HG02938 (cell line): ENCODE results near the gene ADGRV1.
"Not testable (repeated sequence)": the region's sequence is repeated elsewhere in the genome, so short reads cannot be mapped to it uniquely, and the experiment has no call there.

Experiments used
- ATAC-seq: cut with Tn5 transposase; IDR thresholded peaks from one replicate; pipeline ENCODE4 v1.9.1; 2021; ENCODE audit warnings: mild to moderate bottlenecking, moderate library complexity; ENCODE audit not compliant: unreplicated experiment

Gene ADGRV1

DNA sequence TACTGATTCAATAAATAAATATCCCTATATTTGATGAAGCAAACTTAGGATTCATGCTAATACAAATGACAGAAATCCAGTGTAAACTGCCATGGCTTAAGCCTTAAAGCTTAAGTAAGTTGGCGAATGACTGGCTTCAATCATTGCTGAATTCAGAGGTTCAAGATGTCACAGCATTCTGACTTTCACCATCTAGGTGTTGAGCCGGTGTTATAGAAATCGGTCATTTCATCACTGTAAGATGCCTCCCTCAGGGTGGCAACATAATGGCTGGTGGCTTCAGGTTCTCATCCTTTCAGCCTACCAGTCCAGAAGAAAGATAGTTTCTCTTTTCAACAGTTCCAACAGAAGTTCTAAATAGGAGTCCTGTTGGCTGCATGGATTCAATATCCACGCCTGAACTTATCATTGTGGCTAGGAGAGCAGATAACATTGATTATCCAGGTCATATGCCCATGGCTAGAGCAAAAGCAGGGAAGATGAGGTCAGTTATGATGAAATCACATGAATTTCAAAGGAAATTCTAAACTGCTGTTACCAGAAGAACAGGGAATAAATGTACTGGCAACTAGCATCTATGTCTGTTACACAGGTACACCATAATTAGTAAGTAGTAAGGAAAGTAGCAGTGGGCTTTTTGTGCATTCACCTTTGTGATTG, 460.2 kb downstream of the ADGRV1 start:
- ATAC-seq = no peak

DNA sequence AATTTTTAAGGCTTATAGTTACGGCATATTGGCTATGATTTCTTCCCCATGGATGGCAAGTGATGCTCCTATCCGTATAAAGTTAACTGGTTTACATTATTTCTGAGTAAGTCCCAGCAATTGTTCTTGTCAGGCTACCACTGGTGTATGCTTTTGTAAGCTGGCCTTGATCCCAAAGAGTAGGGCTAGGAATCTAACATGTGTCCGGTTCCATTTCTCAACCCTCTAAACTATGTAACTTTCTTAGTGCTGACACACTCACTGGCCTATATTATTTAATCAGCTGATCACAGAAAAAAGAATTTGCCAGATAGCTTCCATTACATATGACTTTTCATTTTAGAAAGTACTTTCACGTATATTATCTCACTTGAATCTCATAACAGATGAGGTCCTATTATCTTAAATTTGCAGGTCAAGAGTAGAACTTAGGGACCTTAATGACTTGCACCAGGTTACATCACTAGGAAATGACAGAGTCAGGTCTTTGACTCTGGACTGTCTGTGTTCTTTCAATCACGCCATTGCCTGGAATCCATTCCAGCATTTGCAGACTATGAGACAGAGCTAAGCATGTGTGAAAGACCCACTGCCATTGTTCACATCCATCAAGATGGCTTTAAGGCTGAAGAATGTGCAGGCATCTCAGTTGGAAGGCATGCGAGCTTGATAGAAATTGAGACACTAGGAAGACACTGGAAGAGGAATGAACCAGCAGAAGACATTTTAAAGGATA, 461.6 kb downstream of the ADGRV1 start:
- no peak for ATAC-seq

DNA sequence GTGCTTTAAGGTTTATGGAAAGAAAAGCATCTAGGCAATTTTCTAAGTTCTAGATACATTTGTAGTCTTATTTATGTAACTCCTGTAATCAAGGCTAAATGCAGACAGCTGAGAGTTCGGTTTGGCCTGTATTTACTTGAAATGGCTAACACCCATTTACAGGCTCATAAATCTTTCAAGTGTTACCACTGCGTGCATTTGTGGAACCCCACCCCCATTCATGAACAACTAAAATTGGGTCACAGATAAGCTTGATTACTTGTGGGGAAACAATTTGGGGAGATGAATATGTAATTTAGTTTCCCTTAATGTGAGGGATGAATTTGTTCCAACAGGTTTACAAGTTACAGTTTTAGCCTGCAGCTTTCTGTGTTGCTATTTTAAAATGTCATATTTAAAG, 463.9 kb downstream of the ADGRV1 start:
- no peak for ATAC-seq

DNA sequence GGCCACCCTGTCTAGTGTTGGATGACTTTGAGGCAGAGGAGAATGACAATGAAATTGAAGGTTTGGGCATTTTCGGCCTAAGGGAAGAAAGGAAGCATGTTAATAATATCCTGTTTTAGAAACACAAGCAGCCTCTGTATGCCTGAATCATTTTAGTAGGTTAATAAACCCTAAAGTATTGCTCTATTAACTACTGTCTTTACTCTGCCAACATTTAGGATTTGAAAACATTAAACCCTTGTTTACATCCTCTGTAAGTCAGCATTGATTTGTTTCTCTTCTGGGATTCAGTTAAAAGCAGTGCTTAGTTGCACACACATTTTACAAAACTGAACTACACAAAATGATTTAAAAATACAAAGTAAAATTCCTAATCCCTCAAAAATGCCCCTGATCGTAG, 465.6 kb downstream of the ADGRV1 start:
- no peak for ATAC-seq

DNA sequence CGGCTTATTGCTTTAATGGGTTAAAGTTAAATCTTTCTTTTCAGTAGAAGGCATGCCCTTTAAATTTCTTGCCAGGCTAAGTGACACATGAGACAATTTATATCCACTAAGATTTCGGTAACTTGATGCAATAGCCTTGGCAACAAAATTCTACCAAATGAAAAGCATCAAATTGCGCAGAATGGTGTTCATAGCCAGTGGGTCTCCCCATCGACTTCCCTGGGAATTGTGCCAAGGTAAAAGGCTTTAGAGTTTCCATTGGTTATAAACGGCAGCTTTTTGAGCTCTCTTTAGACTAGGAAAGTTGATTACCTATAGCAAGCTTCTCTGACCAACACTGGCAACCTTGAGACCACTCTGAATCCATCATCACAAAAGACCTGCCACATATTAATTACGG, 466.1 kb downstream of the ADGRV1 start:
- ATAC-seq = no peak

DNA sequence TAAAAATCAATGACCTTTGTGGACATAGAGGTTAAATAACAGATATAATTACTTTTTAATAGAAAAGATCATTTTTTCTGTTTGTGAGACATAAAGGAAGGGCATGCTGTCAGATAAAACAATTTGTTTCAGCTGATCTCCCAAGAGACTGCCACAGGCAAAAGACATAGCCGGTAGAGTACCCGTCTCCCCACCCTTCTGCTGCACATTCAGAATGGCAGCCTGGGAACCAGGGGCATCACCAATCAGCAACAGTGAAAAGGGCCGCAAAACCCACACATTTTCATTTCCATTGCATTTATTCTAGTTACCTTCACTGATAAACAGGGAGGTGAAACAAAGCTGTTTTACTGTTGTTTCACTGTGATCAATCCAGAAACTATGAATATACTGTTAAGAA, 466.9 kb downstream of the ADGRV1 start:
- ATAC-seq = no peak

DNA sequence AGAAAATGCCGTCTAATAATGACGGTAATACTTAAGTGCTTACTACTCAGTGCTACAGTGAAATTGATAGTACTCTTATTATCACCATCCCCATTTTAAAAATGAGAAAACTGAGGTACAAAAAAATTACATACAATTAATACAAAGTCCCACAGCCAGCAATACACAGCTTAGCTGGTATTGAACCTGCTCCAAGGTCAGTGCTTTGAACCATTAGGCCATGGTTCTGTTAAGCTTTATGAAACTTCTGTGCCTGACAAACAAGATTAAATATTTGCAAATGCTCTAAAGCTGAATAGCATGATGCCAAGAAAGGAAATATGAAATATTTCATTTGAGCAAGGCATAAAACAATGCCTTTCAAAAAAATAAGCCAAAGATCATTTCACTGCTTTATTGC, 467.4 kb downstream of the ADGRV1 start:
- ATAC-seq = no peak

DNA sequence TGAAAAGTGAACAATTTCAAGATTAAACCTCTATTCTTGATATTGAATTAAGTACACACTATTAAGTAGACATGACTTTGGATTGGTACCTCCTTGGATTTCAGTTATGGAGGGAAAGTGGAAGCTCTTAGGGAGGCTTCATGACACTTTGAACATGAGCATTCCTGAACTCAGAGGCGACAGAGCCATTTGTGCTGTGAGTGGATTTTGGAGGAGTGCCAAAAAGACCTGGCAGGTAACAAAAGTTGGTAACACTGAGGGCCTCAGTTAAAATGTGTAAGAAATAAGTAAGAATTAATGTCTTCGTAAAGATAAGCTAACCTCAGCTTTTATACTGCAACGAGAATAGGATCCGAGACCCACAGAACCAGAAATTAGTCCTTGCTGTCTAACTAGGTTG, 467.9 kb downstream of the ADGRV1 start:
- ATAC-seq = no peak

DNA sequence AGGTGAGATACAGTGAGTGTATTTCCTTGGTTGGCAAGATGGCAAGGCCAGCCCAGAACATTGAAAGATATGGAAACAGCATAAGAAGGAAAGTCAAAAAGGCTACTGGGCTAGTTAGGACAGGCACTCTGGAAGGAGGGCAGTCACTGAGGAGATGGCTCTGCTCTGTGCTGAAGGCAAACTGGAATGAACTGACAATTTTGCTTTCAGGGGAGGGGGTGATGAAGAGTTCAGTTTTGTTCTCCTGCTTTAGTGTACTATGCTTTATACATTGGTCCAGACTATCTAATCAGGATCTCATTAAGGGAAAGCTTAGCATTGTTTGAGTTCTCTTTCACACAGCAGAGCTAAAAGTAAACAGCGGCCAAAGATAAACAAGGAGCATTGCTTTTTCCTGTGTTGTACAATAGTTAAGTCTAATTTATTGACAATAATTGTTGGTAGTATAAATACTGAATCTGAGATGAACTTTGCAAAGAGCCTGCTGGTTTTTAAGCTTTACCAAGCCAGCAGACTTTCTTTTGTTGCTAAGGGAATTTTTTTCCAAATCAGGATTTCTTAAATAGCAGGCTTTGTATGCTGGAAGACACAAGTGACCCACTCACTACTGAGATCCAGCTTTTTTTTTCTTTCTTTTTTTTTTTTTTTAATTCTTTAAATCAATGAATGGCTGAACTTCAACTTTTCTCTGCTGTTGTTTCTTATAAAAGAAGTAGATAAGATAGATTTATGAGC, 469.0 kb downstream of the ADGRV1 start:
- no peak for ATAC-seq

DNA sequence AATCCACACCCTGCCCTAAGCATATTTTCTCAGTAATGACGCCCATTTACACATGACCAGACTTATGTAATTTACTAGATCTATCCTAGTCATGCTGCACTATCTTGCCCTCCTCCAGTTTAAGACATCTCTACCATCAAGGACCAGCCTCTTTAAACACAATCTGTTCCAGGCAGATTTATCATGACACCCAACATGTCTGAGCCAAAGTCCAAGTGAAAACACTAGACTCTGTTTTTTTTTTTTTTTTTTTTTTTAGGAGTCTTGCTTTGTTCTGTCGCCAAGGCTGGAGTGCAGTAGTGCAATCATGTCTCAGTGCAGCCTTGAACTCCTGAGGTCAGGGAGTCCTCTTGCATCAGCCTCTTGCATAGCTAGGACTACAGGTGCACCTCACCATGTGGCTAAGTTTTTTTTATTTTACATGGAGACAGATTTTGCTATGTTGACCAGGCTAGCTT, 469.9 kb downstream of the ADGRV1 start:
- no peak for ATAC-seq

DNA sequence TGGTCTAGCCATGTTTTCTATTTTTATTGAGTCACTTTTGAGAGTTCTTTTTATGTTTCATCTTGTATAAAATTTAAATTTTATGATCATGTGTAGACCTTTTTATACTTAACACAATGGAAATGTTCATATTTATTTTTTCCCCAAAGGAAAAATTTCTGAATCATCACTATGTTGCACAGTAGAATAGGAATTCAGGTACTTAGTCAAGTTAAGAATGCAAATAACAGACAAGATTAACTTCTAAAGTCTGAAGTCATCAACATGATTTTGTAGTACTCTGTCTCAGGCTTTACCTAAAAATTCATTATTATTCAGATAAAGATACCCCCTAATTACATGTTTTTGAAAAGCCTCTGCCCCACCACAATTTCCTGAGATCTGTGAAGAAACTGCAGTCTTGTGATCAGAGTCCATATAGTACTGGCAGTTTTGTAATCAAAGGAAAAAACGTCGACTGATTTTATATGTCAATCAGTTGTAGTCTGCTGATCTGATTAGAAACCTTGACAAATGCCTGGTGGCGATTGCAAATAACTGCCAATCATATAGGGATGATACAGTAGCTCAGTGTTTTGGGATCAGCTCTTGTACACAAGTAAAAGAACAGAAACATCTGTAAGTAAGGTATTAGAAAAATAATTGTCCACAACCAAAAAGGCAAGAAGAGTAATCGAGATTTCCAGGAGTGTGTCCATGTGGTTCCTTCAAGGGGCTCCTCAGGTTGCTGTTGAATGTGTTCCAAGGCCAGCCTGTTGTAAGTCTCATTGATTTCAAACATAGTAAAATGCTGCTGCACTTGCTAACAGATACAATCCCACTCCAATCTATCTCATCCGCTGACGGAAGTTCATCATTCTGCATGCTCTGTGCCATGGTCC, 472.2 kb downstream of the ADGRV1 start:
- no peak for ATAC-seq

DNA sequence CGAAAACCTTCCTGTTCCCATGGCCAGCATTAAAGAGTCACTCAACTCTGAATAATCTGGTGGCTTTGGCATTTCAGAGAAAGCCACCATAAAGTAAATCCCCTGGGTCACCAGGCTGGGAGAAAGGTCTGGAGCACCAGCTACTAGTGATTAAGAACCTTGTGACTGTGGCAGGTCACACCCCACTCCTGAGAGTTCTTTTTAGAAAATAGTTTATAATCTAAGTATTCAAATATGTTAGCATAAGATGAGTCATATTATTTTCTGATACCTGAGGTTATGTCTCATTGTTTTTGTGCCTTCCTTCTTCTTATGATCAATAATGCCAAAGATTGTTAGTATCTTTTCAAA, 472.8 kb downstream of the ADGRV1 start:
- ATAC-seq = no peak

DNA sequence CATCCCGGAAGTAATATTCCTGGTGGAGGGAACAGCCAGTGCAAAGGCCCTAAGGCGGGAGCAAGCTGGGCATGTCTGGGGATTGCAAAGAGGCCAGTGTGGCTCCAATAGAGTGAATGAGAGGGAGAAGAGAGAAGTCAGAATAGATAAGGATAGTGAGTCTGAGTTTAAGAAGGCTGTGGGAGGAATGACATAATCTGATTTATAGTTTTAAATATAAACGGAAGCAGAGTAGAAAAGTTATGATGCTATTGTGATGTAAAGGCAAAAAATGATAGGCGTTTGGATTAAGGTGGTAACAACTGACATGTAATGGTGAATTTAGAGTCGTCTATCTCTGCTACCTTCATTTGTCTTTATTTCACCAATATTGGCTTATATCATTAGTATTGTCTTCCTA, 473.5 kb downstream of the ADGRV1 start:
- ATAC-seq = no peak

DNA sequence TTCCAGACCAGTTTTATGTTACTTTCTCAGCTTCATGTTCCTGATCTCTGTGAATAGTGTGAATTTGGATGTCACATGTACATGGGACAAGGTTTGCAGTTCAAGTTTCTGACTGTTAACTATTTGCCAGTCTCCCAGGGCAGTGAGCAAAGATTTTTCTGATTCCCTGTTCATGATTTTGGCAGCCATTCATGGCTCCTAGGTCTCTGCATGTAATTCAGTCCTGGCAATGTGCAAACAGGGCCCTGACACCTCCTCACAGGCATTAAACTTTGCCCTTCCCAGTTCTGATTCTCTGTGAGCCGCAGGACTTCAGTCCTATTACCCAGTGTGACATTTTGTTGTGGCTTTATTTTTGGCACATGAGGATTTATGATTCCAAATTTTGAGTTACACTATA, 474.8 kb downstream of the ADGRV1 start:
- ATAC-seq = no peak

DNA sequence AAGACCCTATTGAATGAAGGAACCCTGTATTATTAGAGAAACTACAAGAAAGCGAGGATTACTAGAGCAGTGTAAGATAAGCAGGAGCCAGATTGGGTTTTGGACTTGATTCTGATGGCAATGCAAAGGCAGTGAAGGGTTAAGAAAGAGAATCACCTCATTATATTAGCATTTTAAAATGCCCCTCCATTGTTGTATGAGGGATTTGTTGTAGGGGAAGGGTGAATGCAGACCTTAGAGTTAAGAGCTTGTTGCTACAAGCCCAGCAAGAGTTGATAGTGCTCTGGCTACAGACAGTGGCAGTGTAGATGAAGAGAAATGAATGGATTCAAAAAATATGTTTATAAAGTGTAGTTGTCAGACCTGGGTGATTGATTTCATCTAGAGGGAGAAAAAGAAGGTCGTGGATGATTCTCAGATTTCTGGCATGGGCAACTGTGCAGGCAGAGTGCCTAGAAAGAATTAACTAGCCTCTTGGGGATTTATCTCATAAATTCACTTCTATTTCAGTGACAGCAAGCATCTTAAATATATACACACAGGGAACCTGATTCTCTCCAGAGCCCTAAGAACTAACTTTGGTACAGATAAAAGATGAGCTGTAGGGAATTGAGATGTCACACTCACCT, 479.7 kb downstream of the ADGRV1 start:
- ATAC-seq = no peak

DNA sequence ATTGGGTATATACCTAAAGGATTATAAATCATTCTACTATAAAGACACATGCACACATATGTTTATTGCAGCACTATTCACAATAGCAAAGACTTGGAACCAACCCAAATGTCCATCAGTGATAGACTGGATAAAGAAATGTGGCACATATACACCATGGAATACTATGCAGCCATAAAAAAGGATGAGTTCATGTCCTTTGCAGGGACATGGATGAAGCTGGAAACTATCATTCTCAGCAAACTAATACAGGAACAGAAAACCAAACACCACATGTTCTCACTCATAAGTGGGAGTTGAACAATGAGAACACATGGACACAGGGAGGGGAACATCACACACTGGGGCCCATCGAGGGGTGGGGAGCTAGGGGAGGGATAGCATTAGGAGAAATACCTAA, 482.5 kb downstream of the ADGRV1 start:
- ATAC-seq = not testable (repeated sequence)

DNA sequence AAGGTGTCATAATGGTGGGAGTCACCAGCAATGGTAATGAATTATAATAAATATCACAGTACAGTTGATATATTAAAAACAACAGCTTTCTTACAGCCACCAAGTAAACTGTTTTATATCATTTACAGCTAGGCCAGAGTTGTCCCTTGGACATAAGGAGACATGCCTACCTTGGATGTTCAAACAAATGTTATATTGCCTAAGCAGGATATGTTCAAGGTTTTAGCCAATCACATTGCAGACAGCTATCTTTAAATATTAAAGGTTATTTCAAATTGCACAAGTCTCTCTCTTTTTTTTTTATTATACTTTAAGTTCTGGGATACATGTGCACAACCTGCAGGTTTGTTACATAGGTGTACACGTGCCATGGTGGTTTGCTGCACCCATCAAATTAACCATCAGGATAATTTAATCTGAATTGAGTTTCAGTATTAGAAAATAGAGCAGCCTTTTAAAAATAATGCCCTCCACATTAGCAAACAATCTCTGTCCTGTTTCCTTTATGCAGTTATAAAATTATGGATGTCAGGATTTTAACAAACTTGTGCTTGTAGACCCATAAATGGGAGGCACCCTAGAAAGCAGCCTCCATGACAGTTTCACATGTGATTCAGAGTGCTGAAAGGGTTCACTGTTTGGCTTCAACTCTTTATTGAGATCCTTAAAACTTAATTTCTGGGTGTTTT, 483.8 kb downstream of the ADGRV1 start:
- no peak for ATAC-seq

DNA sequence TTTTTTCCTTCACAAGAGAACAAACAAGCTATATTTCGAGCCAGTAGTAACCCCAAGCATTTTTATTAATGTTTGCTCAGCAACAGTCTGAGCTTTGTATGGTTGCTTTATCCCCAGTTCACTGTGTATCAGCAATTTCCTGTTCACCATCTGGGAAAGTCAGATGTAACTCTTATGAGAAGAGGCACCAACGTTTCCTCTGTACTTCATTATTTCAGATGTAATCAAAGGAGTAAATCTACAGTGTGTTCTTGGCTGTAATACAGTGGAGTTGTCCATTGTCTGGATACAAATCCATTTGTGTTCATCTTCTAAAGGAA, 484.3 kb downstream of the ADGRV1 start:
- no peak for ATAC-seq

DNA sequence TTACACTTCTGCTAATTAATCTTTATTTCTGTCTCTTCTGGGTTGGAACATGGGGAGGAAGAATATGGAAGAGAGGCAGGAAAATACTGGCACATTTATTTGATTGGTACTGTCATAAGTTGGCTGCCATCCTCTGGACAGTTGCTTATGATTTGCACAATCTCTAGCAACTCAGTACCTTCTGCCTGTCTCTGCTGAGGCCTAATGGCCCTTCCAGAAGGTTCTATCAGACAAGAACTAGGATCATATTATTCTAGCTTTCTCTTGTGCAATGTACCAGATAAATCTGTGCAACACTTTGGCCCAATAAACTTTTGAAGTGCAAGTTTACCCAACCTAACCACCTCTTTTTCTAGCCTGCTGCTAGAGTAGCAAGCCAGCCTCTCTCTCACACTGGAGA, 489.5 kb downstream of the ADGRV1 start:
- no peak for ATAC-seq

DNA sequence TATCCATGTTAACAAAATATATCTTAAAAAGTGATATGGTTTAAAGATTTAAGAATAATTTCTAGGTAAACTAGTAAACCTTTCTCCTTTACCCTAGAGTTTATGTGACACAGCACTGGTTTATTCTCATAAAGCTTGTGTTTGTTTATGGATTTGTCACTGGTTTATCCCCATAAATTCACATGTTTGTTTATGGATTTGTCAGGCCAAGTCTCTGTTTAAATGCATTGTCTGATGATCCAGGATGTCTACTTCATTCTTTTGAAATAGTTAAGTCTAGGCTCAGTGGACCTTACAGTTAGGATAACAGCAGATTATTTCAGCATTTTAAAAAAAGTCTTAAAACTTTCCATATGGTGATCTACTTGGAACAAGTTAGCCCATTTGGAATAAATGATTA, 490.5 kb downstream of the ADGRV1 start:
- no peak for ATAC-seq
